Right atrium auricular region (tissue), 2 donors: ENCODE measurements around the gene ADCY1. TPM values are rescaled to one million over a fixed set of nuclear protein-coding genes. Genes with fewer than 3 reads are reported as not detected.

Experiments
- DNase-seq: peaks from one replicate; pipeline ENCODE4 v3.0.0-alpha.2; 2019; ENCODE audit warnings: low spot score
- H3K27ac ChIP-seq, 2 donors: fragments of 200-600 bp; sonication (generic); 1 replicate in 1 of 2; 2 replicates in 1 of 2; pipeline ENCODE4 v1.5.1; 2016 to 2019
- H3K27me3 ChIP-seq, 2 donors: fragments of 200-600 bp; sonication (generic); one replicate each; pipeline versions ENCODE4 v1.5.1 to v1.6.0; 2017 to 2019
- H3K36me3 ChIP-seq: fragments of 200-600 bp; sonication (generic); one replicate; pipeline ENCODE4 v1.5.1; 2016
- H3K4me1 ChIP-seq, 2 donors: fragments of 200-600 bp; sonication (generic); one replicate each; pipeline versions ENCODE4 v1.5.1 to v1.6.0; 2017 to 2019
- H3K4me3 ChIP-seq, 2 donors: fragments of 200-600 bp; sonication (generic); 1 replicate in 1 of 2; 2 replicates in 1 of 2; pipeline ENCODE4 v1.5.1; 2017 to 2019; ENCODE audit warnings: mild to moderate bottlenecking in 1 of 2, moderate library complexity in 1 of 2
- H3K9me3 ChIP-seq, 2 donors: fragments of 200-600 bp; sonication (generic); one replicate each; pipeline ENCODE4 v1.5.1; 2019
- total RNA-seq, 2 donors: library from RNA; depleted of rRNA; stranded (reverse); fragments of >200 nt; gene quantifications; one replicate each; pipeline ENCODE4 v1.1.0, GENCODE V29; 2016
- TF ChIP-seq, protein P1 (sequence below), 2 donors: fragments of 200-600 bp; sonication (generic); IDR thresholded peaks; one replicate each; pipeline ENCODE4 v1.5.1; 2019; ENCODE audit warnings: antibody characterized with exemption in 2 of 2

ADCY1 gene
- total RNA-seq, 2 donors from 2014 or later: 2.4 to 3.2 TPM

DNA sequence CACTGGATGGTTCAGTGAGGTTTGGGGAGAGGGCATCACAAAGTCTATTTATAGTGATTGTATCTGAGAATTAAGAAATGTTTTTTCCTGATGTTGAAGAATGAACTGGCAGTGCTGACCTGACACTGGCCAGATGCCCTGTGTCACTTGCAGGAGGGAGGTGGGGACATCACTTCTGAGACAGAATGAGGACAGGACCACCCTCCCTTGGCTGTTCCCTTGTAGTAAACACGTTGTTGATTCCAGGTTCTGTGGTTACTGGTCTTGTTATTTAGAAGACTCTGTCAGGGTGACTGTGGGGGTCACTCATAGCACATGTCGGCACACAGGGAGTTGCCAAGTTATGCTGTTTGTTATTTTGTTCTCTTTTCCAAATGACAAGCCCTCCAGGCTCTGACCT is 126.4 kb downstream of the ADCY1 start:
- TF ChIP-seq, protein P1, sequence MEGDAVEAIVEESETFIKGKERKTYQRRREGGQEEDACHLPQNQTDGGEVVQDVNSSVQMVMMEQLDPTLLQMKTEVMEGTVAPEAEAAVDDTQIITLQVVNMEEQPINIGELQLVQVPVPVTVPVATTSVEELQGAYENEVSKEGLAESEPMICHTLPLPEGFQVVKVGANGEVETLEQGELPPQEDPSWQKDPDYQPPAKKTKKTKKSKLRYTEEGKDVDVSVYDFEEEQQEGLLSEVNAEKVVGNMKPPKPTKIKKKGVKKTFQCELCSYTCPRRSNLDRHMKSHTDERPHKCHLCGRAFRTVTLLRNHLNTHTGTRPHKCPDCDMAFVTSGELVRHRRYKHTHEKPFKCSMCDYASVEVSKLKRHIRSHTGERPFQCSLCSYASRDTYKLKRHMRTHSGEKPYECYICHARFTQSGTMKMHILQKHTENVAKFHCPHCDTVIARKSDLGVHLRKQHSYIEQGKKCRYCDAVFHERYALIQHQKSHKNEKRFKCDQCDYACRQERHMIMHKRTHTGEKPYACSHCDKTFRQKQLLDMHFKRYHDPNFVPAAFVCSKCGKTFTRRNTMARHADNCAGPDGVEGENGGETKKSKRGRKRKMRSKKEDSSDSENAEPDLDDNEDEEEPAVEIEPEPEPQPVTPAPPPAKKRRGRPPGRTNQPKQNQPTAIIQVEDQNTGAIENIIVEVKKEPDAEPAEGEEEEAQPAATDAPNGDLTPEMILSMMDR (IDR thresholded peaks at IDR 0.05): no peak
- Histone ChIP-seq H3K27me3 (no peaks in the 10 kb centered on the region), H3K27ac (no peak overlapping the region), H3K36me3 (no peaks in the 10 kb centered on the region), H3K4me3 (no peak overlapping the region), H3K9me3 (no peaks in the 10 kb centered on the region), H3K4me1 (peaks cover 0 to 10% of the 10 kb centered on the region in 2 donors)
- DNase-seq: peak; percentile 57

- H3K4me1 ChIP-seq: peaks cover 0 to 10% of the 10 kb centered on the region in 2 donors
- TF ChIP-seq, protein P1 (IDR thresholded peaks at IDR 0.05): no peak
- no peak overlapping the region for H3K4me3 ChIP-seq
- H3K27me3 ChIP-seq: no peaks in the 10 kb centered on the region
- peak; percentile 50 for DNase-seq
- no peaks in the 10 kb centered on the region for H3K9me3 ChIP-seq
- H3K36me3 ChIP-seq: no peaks in the 10 kb centered on the region
- H3K27ac ChIP-seq: no peak overlapping the region
Observed at GRCh38 chr7:45701701-45702510, 127.7 kb downstream of the ADCY1 start.

GRCh38 chr7:45702751-45703150 is 128.6 kb downstream of the ADCY1 start:
- DNase-seq: peak; percentile 28
- Histone ChIP-seq H3K36me3 (no peaks in the 10 kb centered on the region), H3K27me3 (no peaks in the 10 kb centered on the region), H3K27ac (no peak overlapping the region), H3K4me3 (no peak overlapping the region), H3K9me3 (no peaks in the 10 kb centered on the region), H3K4me1 (peaks cover 0 to 10% of the 10 kb centered on the region in 2 donors)
- TF ChIP-seq, protein P1 (IDR thresholded peaks at IDR 0.05): no peak

- Histone ChIP-seq H3K4me1 (peaks cover 0 to 10% of the 10 kb centered on the region in 2 donors), H3K27me3 (no peaks in the 10 kb centered on the region), H3K27ac (no peak overlapping the region), H3K4me3 (no peak overlapping the region), H3K9me3 (no peaks in the 10 kb centered on the region), H3K36me3 (no peaks in the 10 kb centered on the region)
- DNase-seq: peak; percentile 16
- TF ChIP-seq, protein P1 (IDR thresholded peaks at IDR 0.05): no peak
Observed at GRCh38 chr7:45703373-45703821, 129.2 kb downstream of the ADCY1 start.

- H3K36me3 ChIP-seq: no peaks in the 10 kb centered on the region
- peak; percentile 34 for DNase-seq
- no peaks in the 10 kb centered on the region for H3K27me3 ChIP-seq
- H3K9me3 ChIP-seq: no peaks in the 10 kb centered on the region
- H3K27ac ChIP-seq: no peak overlapping the region
- H3K4me3 ChIP-seq: no peak overlapping the region
- H3K4me1 ChIP-seq: peaks cover 0 to 10% of the 10 kb centered on the region in 2 donors
- TF ChIP-seq, protein P1 (IDR thresholded peaks at IDR 0.05): no peak
Observed at GRCh38 chr7:45703911-45704682, 129.9 kb downstream of the ADCY1 start.
